ENCODE measurements around the gene SHB. TPM values are rescaled to one million over a fixed set of nuclear protein-coding genes. Genes with fewer than 3 reads are reported as not detected.

Gene SHB
- total and polyA plus RNA-seq, 2 of the 13 experiments (the other 11 are each of a cell fraction or from before 2014, with no cell fraction given), result 19.4 to 20.7 TPM

DNA sequence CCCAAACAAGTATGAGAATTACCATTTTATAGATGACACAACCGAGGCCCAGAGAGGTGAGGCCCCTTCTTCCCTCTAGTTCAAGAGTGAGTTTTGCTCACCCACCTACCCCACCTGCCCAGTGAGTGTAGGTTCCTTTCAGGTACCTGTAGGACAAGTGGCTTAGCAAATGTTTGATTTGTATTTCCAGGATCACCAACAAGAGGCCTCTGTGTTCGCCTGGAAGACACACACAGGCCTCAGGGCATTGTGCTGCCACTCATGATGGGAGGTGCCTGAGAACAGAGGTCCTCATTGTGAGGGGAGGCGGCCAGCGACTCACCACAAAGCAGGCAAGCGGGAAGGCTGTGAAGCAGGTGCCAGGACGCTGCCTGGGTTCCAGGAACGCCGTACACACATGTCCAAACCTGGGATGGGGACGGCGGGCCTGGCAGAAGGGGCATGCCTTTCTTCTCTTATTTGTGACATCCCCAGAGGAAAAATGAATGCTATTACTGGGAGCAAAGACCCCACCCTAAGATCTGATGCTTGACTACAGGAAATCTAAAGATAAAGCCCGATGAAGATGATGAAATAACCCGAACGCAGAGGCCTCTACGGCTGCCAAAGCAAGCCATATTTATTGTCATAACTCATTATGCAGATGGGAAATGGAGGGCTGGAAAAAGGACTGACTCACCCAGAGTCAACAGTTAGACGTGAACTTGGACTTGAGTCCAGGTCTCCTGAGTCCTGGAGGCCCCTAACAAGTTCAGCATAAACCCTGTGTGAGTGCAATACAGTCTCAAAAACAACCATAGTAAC is 104.9 kb downstream of the SHB start (continued):
- TF ChIP-seq POGZ (CRISPR knock-in tag; IDR thresholded peaks at IDR 0.05) (0 out of 2 replicates have a peak, but pooled peaks have one; percentile 11), SOX5 (CRISPR knock-in tag; IDR thresholded peaks at IDR 0.05; ENCODE audit: borderline replicate concordance) (peak; percentile 88), ZKSCAN8 (CRISPR knock-in tag; IDR thresholded peaks at IDR 0.05; ENCODE audit: borderline replicate concordance) (peak; percentile 28; the same call in 1 of the 2 replicates), ZNF331 (CRISPR knock-in tag; IDR thresholded peaks at IDR 0.05) (peak; percentile 57; the same call in 1 of the 2 replicates), ZFP1 (CRISPR knock-in tag; IDR thresholded peaks at IDR 0.05) (0 out of 2 replicates have a peak, but pooled peaks have one; percentile 43), ZNF772 (CRISPR knock-in tag; IDR thresholded peaks at IDR 0.05) (peak; percentile 71; the same call in 1 of the 2 replicates), SALL1 (CRISPR knock-in tag; IDR thresholded peaks at IDR 0.05) (peak; percentile 43), BCL6 (CRISPR knock-in tag; IDR thresholded peaks at IDR 0.05) (peak; percentile 95), KLF11 (CRISPR knock-in tag; IDR thresholded peaks at IDR 0.05) (peak; percentile 78), HMG20A (CRISPR knock-in tag; IDR thresholded peaks at IDR 0.05; ENCODE audit: borderline replicate concordance) (peak; percentile 75), TBL1XR1 (IDR thresholded peaks at IDR 0.05; ENCODE audit: borderline replicate concordance, low read length, partially characterized antibody) (peak; percentile 92), ZMYM4 (CRISPR knock-in tag; IDR thresholded peaks at IDR 0.05) (peak; percentile 39; the same call in 1 of the 2 replicates), HNRNPH1 (optimal IDR thresholded peaks at IDR 0.05; ENCODE audit: low read depth, low read length) (no peak), CBX1 (IDR thresholded peaks at IDR 0.05; ENCODE audit: low read depth) (no peak), SKI (IDR thresholded peaks at IDR 0.05; ENCODE audit: partially characterized antibody) (peak; percentile 95), SP1 (IDR thresholded peaks at IDR 0.05) (no peak), SP1 (CRISPR knock-in tag; IDR thresholded peaks at IDR 0.05) (peak; percentile 50), ZNF335 (CRISPR knock-in tag; IDR thresholded peaks at IDR 0.05) (no peak), ZFX (CRISPR knock-in tag; IDR thresholded peaks at IDR 0.05; ENCODE audit: low read depth) (peak; percentile 67)
- TF ChIP-seq, protein P1, sequence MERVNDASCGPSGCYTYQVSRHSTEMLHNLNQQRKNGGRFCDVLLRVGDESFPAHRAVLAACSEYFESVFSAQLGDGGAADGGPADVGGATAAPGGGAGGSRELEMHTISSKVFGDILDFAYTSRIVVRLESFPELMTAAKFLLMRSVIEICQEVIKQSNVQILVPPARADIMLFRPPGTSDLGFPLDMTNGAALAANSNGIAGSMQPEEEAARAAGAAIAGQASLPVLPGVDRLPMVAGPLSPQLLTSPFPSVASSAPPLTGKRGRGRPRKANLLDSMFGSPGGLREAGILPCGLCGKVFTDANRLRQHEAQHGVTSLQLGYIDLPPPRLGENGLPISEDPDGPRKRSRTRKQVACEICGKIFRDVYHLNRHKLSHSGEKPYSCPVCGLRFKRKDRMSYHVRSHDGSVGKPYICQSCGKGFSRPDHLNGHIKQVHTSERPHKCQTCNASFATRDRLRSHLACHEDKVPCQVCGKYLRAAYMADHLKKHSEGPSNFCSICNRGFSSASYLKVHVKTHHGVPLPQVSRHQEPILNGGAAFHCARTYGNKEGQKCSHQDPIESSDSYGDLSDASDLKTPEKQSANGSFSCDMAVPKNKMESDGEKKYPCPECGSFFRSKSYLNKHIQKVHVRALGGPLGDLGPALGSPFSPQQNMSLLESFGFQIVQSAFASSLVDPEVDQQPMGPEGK (CRISPR knock-in tag; IDR thresholded peaks at IDR 0.05), result peak; percentile 35; the same call in 1 of the 2 replicates
- TF ChIP-seq, protein P2, sequence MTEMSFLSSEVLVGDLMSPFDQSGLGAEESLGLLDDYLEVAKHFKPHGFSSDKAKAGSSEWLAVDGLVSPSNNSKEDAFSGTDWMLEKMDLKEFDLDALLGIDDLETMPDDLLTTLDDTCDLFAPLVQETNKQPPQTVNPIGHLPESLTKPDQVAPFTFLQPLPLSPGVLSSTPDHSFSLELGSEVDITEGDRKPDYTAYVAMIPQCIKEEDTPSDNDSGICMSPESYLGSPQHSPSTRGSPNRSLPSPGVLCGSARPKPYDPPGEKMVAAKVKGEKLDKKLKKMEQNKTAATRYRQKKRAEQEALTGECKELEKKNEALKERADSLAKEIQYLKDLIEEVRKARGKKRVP (CRISPR knock-in tag; IDR thresholded peaks at IDR 0.05), result peak in 1 of 2 experiments; percentile 60; a peak in 2 of 4 replicates
- TF ChIP-seq, protein P3, sequence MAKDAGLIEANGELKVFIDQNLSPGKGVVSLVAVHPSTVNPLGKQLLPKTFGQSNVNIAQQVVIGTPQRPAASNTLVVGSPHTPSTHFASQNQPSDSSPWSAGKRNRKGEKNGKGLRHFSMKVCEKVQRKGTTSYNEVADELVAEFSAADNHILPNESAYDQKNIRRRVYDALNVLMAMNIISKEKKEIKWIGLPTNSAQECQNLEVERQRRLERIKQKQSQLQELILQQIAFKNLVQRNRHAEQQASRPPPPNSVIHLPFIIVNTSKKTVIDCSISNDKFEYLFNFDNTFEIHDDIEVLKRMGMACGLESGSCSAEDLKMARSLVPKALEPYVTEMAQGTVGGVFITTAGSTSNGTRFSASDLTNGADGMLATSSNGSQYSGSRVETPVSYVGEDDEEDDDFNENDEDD (CRISPR knock-in tag; IDR thresholded peaks at IDR 0.05; ENCODE audit: borderline replicate concordance), result peak; percentile 65; the same call in 1 of the 2 replicates
- TF ChIP-seq, protein P4, sequence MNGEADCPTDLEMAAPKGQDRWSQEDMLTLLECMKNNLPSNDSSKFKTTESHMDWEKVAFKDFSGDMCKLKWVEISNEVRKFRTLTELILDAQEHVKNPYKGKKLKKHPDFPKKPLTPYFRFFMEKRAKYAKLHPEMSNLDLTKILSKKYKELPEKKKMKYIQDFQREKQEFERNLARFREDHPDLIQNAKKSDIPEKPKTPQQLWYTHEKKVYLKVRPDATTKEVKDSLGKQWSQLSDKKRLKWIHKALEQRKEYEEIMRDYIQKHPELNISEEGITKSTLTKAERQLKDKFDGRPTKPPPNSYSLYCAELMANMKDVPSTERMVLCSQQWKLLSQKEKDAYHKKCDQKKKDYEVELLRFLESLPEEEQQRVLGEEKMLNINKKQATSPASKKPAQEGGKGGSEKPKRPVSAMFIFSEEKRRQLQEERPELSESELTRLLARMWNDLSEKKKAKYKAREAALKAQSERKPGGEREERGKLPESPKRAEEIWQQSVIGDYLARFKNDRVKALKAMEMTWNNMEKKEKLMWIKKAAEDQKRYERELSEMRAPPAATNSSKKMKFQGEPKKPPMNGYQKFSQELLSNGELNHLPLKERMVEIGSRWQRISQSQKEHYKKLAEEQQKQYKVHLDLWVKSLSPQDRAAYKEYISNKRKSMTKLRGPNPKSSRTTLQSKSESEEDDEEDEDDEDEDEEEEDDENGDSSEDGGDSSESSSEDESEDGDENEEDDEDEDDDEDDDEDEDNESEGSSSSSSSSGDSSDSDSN (CRISPR knock-in tag; IDR thresholded peaks at IDR 0.05), result peak; percentile 61; the same call in 1 of the 2 replicates
- TF ChIP-seq, protein P5, sequence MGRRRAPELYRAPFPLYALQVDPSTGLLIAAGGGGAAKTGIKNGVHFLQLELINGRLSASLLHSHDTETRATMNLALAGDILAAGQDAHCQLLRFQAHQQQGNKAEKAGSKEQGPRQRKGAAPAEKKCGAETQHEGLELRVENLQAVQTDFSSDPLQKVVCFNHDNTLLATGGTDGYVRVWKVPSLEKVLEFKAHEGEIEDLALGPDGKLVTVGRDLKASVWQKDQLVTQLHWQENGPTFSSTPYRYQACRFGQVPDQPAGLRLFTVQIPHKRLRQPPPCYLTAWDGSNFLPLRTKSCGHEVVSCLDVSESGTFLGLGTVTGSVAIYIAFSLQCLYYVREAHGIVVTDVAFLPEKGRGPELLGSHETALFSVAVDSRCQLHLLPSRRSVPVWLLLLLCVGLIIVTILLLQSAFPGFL (CRISPR knock-in tag; IDR thresholded peaks at IDR 0.05), result no peak

Measured in HepG2 (cell line).